HG03432 (cell line): ENCODE measurements around the gene IGFN1.

Experiments used
- ATAC-seq: cut with Tn5 transposase; IDR thresholded peaks from one replicate; pipeline ENCODE4 v1.9.1; 2021; ENCODE audit warnings: mild to moderate bottlenecking, moderate library complexity; ENCODE audit not compliant: unreplicated experiment

Gene IGFN1

GRCh38 chr1:201215531-201216357 is 25.1 kb downstream of the IGFN1 start:
- ATAC-seq: no peak

GRCh38 chr1:201216395-201217085 is 25.9 kb downstream of the IGFN1 start:
- no peak for ATAC-seq

GRCh38 chr1:201217146-201217545 is 26.5 kb downstream of the IGFN1 start:
- no peak for ATAC-seq

- ATAC-seq: no peak
These were observed 27.2 kb downstream of the IGFN1 start for GRCh38 chr1:201217851-201218250.

- ATAC-seq: no peak
These were observed 27.8 kb downstream of the IGFN1 start for GRCh38 chr1:201218409-201218808.

- ATAC-seq: no peak
These were observed 29.1 kb downstream of the IGFN1 start for GRCh38 chr1:201219481-201220387.

GRCh38 chr1:201220388-201220715 is 29.7 kb downstream of the IGFN1 start:
- no peak for ATAC-seq

GRCh38 chr1:201221201-201221846 is 30.7 kb downstream of the IGFN1 start:
- ATAC-seq: no peak

GRCh38 chr1:201222125-201222524 is 31.5 kb downstream of the IGFN1 start:
- no peak for ATAC-seq

GRCh38 chr1:201223852-201224665 is 33.4 kb downstream of the IGFN1 start:
- no peak for ATAC-seq

- ATAC-seq: no peak
These were observed 34.2 kb downstream of the IGFN1 start for GRCh38 chr1:201224666-201225370.

- ATAC-seq: no peak
These were observed 35.5 kb downstream of the IGFN1 start for GRCh38 chr1:201226178-201226514.

GRCh38 chr1:201226859-201227488 is 36.4 kb downstream of the IGFN1 start:
- ATAC-seq: no peak

GRCh38 chr1:201228011-201228983 is 37.7 kb downstream of the IGFN1 start:
- no peak for ATAC-seq

- no peak for ATAC-seq
These were observed 38.5 kb downstream of the IGFN1 start for GRCh38 chr1:201229095-201229494.

- ATAC-seq: no peak
These were observed 39.4 kb downstream of the IGFN1 start for GRCh38 chr1:201229771-201230635.

- ATAC-seq: no peak
These were observed 40.1 kb downstream of the IGFN1 start for GRCh38 chr1:201230676-201231075.
